HG03575 (cell line): ENCODE data around the gene COBLL1.

Source experiments
- ATAC-seq: cut with Tn5 transposase; IDR thresholded peaks from one replicate; pipeline ENCODE4 v1.9.1; 2021; ENCODE audit not compliant: unreplicated experiment, insufficient number of reproducible peaks, low FRiP score; ENCODE audit errors: extremely low read depth

COBLL1 gene

DNA sequence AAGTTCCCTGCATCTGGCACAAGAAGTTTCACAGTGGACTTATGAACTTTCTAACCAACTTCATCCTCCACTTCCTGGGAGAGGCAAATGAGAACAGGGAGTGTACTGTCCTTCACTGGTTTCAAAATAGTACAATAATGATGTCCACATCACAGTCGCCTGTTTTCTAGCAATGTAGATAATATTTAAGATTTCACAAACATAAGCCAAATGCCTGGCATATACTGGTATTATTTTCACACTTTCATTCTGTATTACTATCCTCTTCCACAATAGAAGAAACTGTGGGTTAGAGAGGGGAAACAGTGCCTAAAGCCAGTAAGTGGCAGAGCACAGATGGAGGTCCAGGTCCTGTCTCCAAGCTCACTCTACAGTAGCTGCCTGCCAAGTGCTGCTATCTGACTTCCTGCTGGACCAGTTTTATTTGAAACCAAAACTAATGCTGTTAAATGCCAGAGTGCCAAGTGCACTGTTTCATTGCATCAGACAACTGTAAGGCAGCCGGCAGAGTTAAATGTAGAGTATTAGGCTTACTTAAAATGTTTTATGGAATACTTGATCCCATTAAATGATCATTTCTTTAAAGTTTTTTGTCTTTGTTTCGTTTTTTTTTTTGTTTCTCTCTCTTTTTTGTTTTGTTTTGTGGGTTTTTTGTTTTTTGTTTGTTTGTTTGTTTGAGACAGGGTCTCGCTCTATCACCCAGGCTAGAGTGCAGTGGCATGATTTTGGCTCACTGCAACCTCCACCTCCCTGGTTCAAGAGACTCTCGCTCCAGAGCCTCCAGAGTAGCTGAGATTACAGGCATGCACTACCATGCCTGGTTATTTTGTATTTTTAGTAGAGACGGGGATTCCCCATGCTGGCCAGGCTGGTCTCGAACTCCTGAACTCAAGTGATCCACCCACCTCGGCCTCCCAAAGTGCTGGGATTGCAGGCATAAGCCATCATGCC, 15.1 kb downstream of the COBLL1 start:
- ATAC-seq = no peak

- no peak for ATAC-seq
Observed at GRCh38 chr2:164824872-164825271, 16.8 kb downstream of the COBLL1 start.

GRCh38 chr2:164823126-164823525, 18.5 kb downstream of the COBLL1 start:
- ATAC-seq = no peak

DNA sequence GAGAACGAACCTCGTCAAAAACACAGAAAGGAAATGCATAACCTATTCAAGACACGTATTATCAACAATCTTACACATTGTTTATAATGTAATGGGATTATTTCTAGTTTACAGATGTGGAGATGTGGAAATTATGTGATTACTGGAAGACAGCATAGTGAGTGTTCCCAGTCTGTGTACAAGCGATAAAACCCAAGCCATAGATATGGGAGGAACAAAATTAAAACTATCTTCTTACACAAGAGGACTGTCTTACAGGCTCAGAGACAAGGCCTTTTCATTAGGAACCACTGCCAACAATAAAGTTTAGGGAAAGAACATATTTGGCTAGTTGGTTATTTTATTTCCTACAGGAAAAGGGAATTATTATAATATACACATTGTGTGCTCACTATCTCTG, 20.3 kb downstream of the COBLL1 start:
- ATAC-seq = no peak

DNA sequence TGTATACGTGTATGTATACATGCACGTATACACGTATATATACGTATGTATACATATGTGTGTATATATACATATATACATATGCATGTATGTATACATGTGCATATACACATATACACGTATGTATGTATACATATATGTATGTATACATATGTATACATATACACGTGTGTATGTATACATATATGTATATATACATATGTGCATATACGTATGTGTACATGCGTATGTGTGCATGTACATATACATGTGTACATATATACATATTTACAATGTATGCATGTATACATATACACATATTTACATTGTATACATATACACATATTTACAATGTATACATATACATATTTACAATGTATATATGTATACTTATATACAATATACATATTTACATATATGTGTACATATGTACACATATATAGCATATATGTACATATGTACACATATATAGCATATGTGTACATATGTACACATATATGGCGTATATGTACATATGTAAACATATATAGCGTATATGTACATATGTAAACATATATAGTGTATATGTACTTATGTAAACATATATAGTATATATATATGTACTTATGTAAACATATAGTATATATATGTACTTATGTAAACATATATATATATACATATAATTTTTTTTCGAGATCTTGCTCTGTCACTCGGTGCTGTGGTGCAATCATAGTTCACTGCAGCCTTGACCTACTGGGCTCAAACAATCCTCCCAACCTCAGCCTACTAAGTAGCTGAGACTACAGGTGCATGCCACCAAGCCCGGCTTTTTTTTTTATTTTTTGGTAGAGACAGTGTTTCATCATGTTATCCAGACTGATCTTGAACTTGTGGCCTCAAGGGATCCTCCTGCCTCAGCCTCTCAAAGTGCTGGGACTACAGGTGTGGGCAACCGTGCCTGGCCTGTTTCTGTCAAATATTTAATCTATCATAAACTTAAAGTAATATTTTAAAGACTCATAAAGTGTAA, 23.2 kb downstream of the COBLL1 start:
- ATAC-seq = no peak

- ATAC-seq = no peak
Observed at GRCh38 chr2:164816900-164817299, 24.7 kb downstream of the COBLL1 start.

GRCh38 chr2:164816046-164816445, 25.6 kb downstream of the COBLL1 start:
- no peak for ATAC-seq

DNA sequence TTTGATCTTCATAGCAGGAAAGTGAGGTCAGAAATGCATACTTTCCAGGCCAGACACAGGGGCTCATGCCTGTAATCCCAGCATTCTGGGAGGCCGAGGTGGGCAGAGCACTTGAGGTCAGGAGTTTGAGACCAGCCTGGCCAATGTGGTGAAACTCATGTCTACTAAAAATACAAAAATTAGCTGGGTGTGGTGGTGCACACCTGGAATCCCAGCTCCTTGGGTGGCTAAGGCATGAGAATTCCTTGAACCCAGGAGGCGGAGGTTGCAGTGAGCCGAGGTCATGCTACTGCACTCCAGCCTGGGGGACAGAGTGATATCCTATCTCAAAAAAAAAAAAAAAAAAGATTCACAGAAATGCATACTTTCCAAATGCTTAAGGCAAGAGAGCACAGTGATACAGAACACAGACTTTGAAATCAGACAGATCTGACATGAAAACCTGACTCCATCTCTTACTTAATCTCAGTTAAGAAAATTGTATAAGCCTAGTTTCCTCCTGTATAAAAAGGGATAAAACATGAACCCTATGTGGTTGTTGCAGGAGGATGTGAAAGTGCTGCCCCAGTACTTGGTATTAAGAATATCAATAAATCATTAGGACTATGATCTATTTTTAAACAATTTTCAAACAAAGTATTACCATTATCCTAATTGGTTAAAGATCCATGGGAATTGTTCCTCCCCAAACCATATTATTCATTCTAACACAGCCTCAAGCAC, 26.4 kb downstream of the COBLL1 start:
- ATAC-seq = no peak

DNA sequence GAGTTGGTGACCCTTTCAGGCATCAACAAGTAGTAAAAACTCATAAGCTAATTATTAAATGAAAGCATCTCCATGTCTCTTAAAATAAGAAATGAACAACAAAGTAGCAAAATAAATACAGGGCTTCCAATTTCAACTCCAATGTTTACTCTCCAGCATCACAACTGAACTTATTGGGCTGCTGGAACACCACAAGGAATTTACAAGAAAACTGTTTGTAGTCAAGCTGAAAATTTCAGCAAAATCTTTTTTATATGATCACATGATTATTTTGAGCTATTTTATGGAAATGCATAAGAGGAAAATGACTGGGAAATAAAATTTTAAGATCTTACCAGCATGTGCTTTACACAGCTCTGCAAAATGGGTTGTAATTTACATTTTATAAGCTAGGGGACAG, 28.1 kb downstream of the COBLL1 start:
- no peak for ATAC-seq

DNA sequence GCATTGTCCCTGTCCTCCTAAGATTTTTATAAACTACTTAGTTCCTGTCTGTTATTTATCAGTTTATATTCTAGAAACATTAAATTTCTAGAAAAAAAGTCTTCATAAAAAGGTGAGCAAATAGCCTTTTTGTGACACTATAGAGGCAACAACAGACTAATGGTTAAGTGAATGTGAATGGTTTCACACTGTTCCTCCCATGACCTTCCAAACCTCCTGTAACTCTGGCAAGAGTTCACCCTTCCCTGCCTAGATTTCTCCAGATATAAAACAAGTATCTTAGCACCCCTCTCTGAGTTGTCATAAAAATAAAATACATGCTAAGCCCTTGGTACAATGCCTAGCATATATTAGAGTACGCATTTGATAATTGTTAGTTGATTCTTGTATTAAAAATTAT, 29.2 kb downstream of the COBLL1 start:
- no peak for ATAC-seq

DNA sequence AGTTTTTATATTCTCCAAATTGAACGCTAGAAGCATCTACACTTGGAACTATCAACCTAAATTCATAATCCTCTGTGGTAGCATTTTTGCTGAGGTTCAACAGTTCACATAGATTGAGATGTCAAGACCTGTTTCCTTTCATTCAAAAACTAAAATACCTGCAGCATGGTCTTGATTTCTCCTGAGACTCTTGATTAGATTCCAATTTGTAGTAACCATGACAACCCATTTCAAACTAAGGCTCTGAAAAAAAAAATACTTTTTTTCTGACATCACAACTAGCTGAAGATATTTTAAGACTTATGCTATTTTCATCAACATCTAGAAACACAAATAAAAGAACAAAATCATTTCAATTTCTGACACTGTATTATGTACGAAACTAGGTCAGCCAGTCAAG, 29.8 kb downstream of the COBLL1 start:
- no peak for ATAC-seq

DNA sequence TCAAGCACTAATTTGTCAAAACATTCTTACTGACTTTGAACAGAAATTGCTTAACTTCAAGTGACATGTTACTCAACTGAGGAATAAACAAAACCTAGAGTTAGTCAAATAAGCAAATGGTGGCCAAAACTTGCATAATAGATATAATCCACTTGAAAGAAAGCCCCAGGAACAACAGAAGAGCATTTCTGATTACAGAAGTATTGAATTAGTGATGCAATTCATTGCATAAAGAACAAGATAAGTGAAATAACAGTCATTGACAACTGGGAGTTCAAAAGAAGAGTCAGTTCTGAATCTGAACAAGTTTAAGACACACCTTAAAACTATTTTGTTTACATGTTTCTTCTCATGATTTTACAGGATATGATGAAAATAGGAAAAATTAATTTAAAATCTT, 30.8 kb downstream of the COBLL1 start:
- no peak for ATAC-seq

DNA sequence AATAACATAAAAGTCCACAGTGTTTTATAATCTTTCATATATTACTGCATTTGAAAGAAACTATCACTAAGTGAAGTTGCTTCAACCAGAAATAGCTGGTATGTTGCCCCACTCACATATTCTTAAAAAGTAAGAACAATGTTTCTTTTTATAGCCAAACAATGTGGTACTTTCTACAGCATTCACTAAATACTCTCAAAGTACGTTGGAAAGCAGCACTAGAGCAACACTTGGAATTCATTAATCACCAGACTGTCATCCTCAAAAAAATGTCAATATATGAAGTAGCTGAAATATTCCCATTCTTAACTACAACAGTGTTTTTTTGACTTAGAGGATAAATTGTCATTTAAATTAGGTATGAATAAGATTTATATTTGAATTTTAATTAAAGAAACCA, 32.8 kb downstream of the COBLL1 start:
- no peak for ATAC-seq

DNA sequence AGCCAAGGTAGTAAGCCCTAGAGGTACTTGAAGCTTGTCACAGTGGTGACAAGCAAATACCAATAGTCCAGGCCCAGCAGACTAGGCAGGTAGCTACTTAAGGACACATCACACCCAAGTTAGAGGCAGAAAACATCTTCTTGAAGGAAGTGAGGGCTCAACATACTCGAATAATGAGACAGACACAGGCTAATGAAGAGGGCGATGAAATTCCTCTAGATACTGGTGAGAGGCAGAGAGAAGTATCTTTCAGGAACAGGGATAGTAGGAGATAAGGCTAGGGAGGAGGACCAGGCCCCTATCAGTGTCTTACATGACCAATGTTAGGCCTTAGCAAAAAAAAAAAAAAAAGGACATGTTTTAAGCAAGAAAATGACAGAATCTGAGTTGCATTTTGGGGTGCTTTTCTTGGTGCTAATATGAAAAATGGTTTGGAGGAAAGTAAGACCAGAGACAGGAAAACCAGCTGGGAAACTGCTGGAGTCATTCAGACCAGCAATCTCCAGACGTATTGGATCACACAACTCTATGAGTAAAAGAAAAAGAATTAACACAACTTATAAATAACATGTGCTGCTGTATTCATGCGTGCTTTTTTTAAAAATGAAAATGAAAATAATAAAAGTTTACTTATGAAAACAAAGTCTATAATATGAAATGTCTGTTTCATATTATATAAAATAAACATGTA, 37.7 kb downstream of the COBLL1 start:
- ATAC-seq = no peak

- ATAC-seq = no peak
Observed at GRCh38 chr2:164802095-164802707, 39.4 kb downstream of the COBLL1 start.

DNA sequence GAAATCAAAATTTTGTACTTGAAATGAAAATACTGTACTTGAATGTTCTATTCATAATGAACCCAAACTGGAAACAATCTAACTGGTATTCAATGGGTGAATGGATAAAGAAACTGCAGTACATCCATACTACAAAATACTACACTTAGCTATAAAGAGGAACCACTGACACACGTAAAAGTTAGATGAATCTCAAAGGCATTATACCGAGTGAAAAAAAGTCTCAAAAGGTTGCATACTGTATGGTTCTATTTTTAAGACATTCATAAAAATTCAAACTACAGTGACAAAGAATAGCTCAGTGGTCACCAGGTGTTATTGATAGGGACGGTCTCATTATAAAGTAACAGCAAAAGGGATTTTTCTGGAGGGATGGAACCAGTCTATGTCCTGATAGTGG, 41.1 kb downstream of the COBLL1 start:
- no peak for ATAC-seq

- no peak for ATAC-seq
Observed at GRCh38 chr2:164797627-164798026, 44.0 kb downstream of the COBLL1 start.

DNA sequence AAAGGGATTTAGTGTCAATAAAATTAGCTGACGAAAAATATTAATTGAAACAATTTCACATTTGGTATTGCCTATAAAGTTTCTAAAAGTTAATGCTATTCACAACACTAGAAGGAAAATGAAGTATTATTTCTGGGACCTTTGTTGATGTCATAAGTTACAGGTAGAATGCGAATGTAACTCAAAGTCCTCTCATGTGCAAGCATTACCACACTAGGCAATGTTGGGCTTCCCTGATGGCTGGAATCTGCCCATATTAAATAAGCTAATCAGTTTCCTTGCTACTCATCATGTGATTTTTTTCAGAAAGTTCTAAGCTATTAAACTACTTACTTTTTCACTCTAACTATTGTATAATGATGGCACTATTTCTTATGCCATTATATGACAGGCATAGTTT, 44.6 kb downstream of the COBLL1 start:
- ATAC-seq = no peak
